ENCODE data around the gene FERD3L. TPM values are rescaled to one million over a fixed set of nuclear protein-coding genes. Genes with fewer than 3 reads are reported as not detected.

Gene FERD3L
- total and polyA plus RNA-seq, 2 of the 13 experiments (the other 11 are each of a cell fraction or from before 2014, with no cell fraction given): not detected

- TF ChIP-seq THAP9 (CRISPR knock-in tag; IDR thresholded peaks at IDR 0.05; ENCODE audit: borderline replicate concordance) (no peak), YY1 (IDR thresholded peaks at IDR 0.05; ENCODE audit: insufficient read depth, insufficient replicate concordance, low read depth, low read length) (no peak)
Measured at GRCh38 chr7:19101472-19101871, 43.7 kb downstream of the FERD3L start (continued).

GRCh38 chr7:19099924-19100323, 45.3 kb downstream of the FERD3L start:
- no peaks in the 10 kb centered on the region for H3K9me3 ChIP-seq (ENCODE audit: low read length)
- FAIRE-seq: no peak
- no TSS peak for BruUV-seq (replicated peaks)
- no peaks in the 10 kb centered on the region for H4K20me1 ChIP-seq (ENCODE audit: insufficient read depth, low read length)
- no peaks in the 10 kb centered on the region for H3K27me3 ChIP-seq (ENCODE audit: control insufficient read depth in 1 of 2, insufficient read depth in 2 of 2, low read length in 2 of 2)
- ChIA-PET CTCF (ENCODE audit: low intra/inter-chr PET ratio, low total read pairs) (no interaction called here), POLR2A (no interaction called here)
- no peak overlapping the region for H3K27ac ChIP-seq (ENCODE audit: extremely low read length, insufficient read depth, low read length)
- DNase-seq (ENCODE audit: low spot score): no peak
- no peak for ATAC-seq
- no peaks in the 10 kb centered on the region for H3K79me2 ChIP-seq (ENCODE audit: insufficient read depth, low read length)
- in situ Hi-C loops (cut with HindIII; ENCODE audit: extremely low pct_ligation_motif_present, low pct_unique_long_range_greater_than_20kb): loop anchor here (25.0 kb wide), 1 partner anchor 562 kb away; no protein-coding TSS in a partner anchor
- H3K36me3 ChIP-seq (replicated peaks in 1 of 2; ENCODE audit: control insufficient read depth in 1 of 2, insufficient read depth in 2 of 2, low read length in 2 of 2): no peaks in the 10 kb centered on the region
- H3K4me2 ChIP-seq (ENCODE audit: low read depth, low read length): no peak overlapping the region
- H3K4me3 ChIP-seq (replicated peaks in 1 of 3; ENCODE audit: insufficient read depth in 1 of 3, low read depth in 2 of 3, low read length in 3 of 3): no peak overlapping the region
- H2AFZ ChIP-seq (ENCODE audit: low read length): no peak overlapping the region
- H3K9ac ChIP-seq (ENCODE audit: insufficient read depth, low read depth, low read length): no peak overlapping the region
- intact Hi-C loops (cut with micrococcal nuclease; ENCODE audit: unreplicated experiment): no loop called here
- no peaks in the 10 kb centered on the region for H3K4me1 ChIP-seq (ENCODE audit: insufficient read depth, low read length)
- WGBS (ENCODE audit: low lambda C conversion rate): 0% methylated on average over 2 of the region's 2 CpGs
- TF ChIP-seq FUBP1 (CRISPR knock-in tag; IDR thresholded peaks at IDR 0.05; ENCODE audit: borderline replicate concordance) (no peak), NFE2L2 (IDR thresholded peaks at IDR 0.05; ENCODE audit: low read length) (no peak), ZNF446 (CRISPR knock-in tag; IDR thresholded peaks at IDR 0.05) (no peak), ONECUT2 (CRISPR knock-in tag; IDR thresholded peaks at IDR 0.05) (no peak), ZZZ3 (CRISPR knock-in tag; IDR thresholded peaks at IDR 0.05; ENCODE audit: borderline replicate concordance) (no peak), HOXA9 (CRISPR knock-in tag; IDR thresholded peaks at IDR 0.05; ENCODE audit: borderline replicate concordance) (no peak), ZNF280B (CRISPR knock-in tag; IDR thresholded peaks at IDR 0.05; ENCODE audit: borderline replicate concordance) (no peak), GATA4 (IDR thresholded peaks at IDR 0.05; ENCODE audit: borderline replicate concordance, low read depth) (no peak), ZBTB42 (CRISPR knock-in tag; IDR thresholded peaks at IDR 0.05) (no peak)
- TF ChIP-seq, protein P1, sequence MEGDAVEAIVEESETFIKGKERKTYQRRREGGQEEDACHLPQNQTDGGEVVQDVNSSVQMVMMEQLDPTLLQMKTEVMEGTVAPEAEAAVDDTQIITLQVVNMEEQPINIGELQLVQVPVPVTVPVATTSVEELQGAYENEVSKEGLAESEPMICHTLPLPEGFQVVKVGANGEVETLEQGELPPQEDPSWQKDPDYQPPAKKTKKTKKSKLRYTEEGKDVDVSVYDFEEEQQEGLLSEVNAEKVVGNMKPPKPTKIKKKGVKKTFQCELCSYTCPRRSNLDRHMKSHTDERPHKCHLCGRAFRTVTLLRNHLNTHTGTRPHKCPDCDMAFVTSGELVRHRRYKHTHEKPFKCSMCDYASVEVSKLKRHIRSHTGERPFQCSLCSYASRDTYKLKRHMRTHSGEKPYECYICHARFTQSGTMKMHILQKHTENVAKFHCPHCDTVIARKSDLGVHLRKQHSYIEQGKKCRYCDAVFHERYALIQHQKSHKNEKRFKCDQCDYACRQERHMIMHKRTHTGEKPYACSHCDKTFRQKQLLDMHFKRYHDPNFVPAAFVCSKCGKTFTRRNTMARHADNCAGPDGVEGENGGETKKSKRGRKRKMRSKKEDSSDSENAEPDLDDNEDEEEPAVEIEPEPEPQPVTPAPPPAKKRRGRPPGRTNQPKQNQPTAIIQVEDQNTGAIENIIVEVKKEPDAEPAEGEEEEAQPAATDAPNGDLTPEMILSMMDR (CRISPR knock-in tag; IDR thresholded peaks at IDR 0.05): no peak
- TF ChIP-seq, protein P2, sequence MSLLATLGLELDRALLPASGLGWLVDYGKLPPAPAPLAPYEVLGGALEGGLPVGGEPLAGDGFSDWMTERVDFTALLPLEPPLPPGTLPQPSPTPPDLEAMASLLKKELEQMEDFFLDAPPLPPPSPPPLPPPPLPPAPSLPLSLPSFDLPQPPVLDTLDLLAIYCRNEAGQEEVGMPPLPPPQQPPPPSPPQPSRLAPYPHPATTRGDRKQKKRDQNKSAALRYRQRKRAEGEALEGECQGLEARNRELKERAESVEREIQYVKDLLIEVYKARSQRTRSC (CRISPR knock-in tag; IDR thresholded peaks at IDR 0.05; ENCODE audit: low read depth): no peak

Measured in HepG2 (cell line).